Spinal cord (tissue), 10 donors: ENCODE results near the gene ATF7. TPM values are rescaled to one million over a fixed set of nuclear protein-coding genes. Genes with fewer than 3 reads are reported as not detected.
"Not testable (repeated sequence)": the region's sequence is repeated elsewhere in the genome, so short reads cannot be mapped to it uniquely, and the experiment has no call there.

Experiments
- DNase-seq, 6 donors: peaks; one replicate each; pipeline versions ENCODE4 v3.0.0 to v3.0.0-alpha.2; 2013 to 2015; ENCODE audit warnings: low spot score in 6 of 6, low read depth in 4 of 6
- H3K27ac ChIP-seq: one replicate; pipeline ENCODE4 v1.5.1; 2013; ENCODE audit warnings: low read depth, low read length, control low read depth
- H3K27me3 ChIP-seq: one replicate; pipeline ENCODE4 v1.6.1; 2013; ENCODE audit warnings: low read length; ENCODE audit not compliant: control insufficient read depth, insufficient read depth
- H3K36me3 ChIP-seq: one replicate; pipeline ENCODE4 v1.6.1; 2013; ENCODE audit warnings: low read length; ENCODE audit not compliant: control insufficient read depth, insufficient read depth
- H3K4me1 ChIP-seq: one replicate; pipeline ENCODE4 v1.6.1; 2013; ENCODE audit warnings: low read length; ENCODE audit not compliant: control insufficient read depth, insufficient read depth
- H3K4me3 ChIP-seq: one replicate; pipeline ENCODE4 v1.5.1; 2013; ENCODE audit warnings: low read depth, low read length, control low read depth
- H3K9me3 ChIP-seq: one replicate; pipeline ENCODE4 v1.6.1; 2013; ENCODE audit warnings: low read length; ENCODE audit not compliant: control insufficient read depth, insufficient read depth
- WGBS: methylation state at CpG from one replicate; pipeline ENCODE4 v1.1.5; 2013; ENCODE audit warnings: missing lambda C conversion rate; ENCODE audit not compliant: insufficient coverage; 5-methylcytosine and 5-hydroxymethylcytosine counted together
- polyA plus RNA-seq, 2 donors: library from polyadenylated mRNA; unstranded; fragments of 120-200 nt; gene quantifications; one replicate each; pipeline ENCODE4 v1.2.1, GENCODE V29; 2013; ENCODE audit not compliant: insufficient read length in 2 of 2
- total RNA-seq, 2 donors: library from RNA; depleted of rRNA in 1 of 2; stranded (reverse); fragments of 120-200 nt in 1 of 2; fragments of >200 nt in 1 of 2; gene quantifications; one replicate each; pipeline versions ENCODE4 v1.2.3 to v1.2.4, GENCODE V29; 2013 to 2014
- donor health status: healthy.

ATF7 gene
- total and polyA plus RNA-seq, 4 donors = 18.7 to 31.1 (median 24.3) TPM

DNA sequence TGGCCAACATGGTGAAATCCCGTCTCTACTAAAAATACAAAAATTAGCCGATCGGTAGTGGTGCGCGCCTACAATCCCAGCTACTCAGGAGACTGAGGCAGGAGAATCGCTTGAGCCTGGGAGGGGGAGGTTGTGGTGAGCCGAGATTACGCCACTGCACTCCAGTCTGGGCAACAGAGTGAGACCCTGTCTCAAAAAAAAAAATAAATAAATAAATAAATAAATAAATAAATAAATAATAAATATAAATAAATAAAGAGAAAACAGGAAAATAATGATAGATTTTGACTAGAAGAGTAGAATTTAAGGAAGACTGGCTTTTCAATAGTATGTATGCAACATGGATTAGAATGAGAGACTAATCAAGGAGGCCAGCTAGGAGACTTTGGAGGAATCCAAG lies 76.1 kb downstream of the ATF7 start:
- DNase-seq, H3K27me3 ChIP-seq, H3K9me3 ChIP-seq, H3K27ac ChIP-seq, H3K4me3 ChIP-seq: not testable (repeated sequence)
- Histone ChIP-seq H3K36me3 (peaks cover 15% of the 10 kb centered on the region), H3K4me1 (peaks cover 19% of the 10 kb centered on the region)
- 80% methylated on average over 1 of the region's 8 CpGs for WGBS

DNA sequence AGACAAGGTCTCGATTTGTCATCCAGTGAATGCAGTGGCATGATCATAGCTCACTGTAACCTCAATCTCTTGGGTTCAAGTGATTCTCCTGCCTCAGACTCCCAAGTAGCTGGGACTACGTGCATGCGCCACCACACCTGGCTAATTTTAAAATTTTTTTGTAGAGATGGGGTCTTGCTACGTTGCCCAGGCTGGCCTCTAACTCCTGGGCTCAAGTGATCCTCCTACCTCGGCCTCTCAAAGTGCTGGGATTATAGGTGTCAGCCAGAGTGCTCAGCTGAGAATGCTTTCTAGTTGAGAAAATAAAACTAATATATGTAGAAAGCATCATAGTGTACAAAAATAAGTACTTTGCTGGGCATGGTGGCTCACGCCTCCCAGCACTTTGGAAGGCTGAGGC lies 77.8 kb downstream of the ATF7 start:
- not testable (repeated sequence) for DNase-seq, H3K27ac ChIP-seq, H3K4me3 ChIP-seq, H3K27me3 ChIP-seq, H3K9me3 ChIP-seq
- WGBS = 96% methylated on average over 3 of the region's 6 CpGs
- Histone ChIP-seq H3K36me3 (peaks cover 15% of the 10 kb centered on the region), H3K4me1 (peaks cover 10% of the 10 kb centered on the region)

GRCh38 chr12:53543539-53543938 lies 82.6 kb downstream of the ATF7 start:
- no peaks in the 10 kb centered on the region for H3K27me3 ChIP-seq
- DNase-seq = peak in 4 of 6 donors; percentile 53 to 95 (median 80)
- H3K4me1 ChIP-seq = no peaks in the 10 kb centered on the region
- no peak overlapping the region for H3K4me3 ChIP-seq
- no peaks in the 10 kb centered on the region for H3K9me3 ChIP-seq
- H3K27ac ChIP-seq = peak overlapping the region; percentile 80
- H3K36me3 ChIP-seq = peaks cover 14% of the 10 kb centered on the region
- WGBS = 0% methylated on average over 1 of the region's 5 CpGs

- Histone ChIP-seq H3K27me3 (no peaks in the 10 kb centered on the region), H3K9me3 (no peaks in the 10 kb centered on the region), H3K27ac (no peak overlapping the region), H3K4me3 (no peak overlapping the region), H3K4me1 (no peaks in the 10 kb centered on the region), H3K36me3 (peaks cover 30% of the 10 kb centered on the region)
- no peak for DNase-seq
- WGBS = 100% methylated on average over 3 of the region's 3 CpGs
Measured at GRCh38 chr12:53539526-53539925, 86.7 kb downstream of the ATF7 start.

DNA sequence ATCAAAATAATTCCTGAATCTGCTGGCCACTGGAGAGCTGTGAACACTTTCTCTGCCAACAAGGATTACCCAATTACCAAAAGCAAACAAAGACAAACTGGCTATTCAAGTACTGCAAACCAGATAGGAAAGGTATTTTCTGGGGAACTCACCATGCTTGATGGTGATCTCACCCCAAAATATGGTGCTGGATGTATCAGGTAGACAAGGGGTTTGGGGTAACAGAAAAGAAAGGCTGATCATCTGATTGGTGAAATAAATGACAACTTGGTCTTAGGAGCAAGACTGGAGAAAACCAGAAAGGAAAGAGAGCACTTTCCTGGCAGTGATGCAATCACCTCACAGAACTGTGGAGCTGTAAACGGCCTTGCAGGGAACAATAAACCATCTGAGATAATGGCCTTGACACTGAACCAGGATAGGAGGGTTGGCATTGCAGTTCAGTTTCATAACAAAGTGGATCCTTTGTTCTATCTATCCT lies 87.9 kb downstream of the ATF7 start:
- no peaks in the 10 kb centered on the region for H3K9me3 ChIP-seq
- H3K4me1 ChIP-seq = no peaks in the 10 kb centered on the region
- DNase-seq = peak in 2 of 6 donors; percentile 39 to 83
- H3K36me3 ChIP-seq = peaks cover 41% of the 10 kb centered on the region
- no peak overlapping the region for H3K4me3 ChIP-seq
- 14% methylated on average over 1 of the region's 1 CpG for WGBS
- H3K27ac ChIP-seq = no peak overlapping the region
- H3K27me3 ChIP-seq = no peaks in the 10 kb centered on the region

GRCh38 chr12:53536962-53537361 lies 89.2 kb downstream of the ATF7 start:
- Histone ChIP-seq H3K4me3 (no peak overlapping the region), H3K9me3 (no peaks in the 10 kb centered on the region), H3K27ac (no peak overlapping the region), H3K36me3 (peaks cover 54% of the 10 kb centered on the region), H3K27me3 (no peaks in the 10 kb centered on the region), H3K4me1 (no peaks in the 10 kb centered on the region)
- no peak for DNase-seq
- WGBS = no CpG with 5 or more reads among the region's 3 CpGs

DNA sequence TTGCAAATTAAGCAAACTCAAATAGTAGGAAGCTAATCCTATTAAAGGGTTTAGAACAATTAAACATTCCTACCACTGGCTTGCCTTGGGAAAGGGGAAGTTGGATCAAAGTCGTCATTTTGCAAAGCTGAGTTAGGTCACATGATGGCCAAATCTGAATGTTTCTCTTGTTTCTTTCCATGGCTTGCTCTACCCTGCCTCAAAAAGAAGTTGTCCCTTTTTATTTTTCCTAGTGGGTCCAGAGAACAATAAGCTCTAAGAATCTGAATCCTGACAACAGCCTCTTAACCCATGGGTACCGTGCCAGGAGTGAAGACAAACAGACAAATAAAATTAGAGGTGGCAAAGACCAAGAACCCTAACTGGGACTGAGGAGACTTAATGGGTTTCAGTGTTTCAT lies 92.7 kb downstream of the ATF7 start:
- no peak for DNase-seq
- no peaks in the 10 kb centered on the region for H3K27me3 ChIP-seq
- H3K36me3 ChIP-seq = peaks cover 70% of the 10 kb centered on the region
- no peak overlapping the region for H3K27ac ChIP-seq
- H3K4me3 ChIP-seq = no peak overlapping the region
- H3K4me1 ChIP-seq = no peaks in the 10 kb centered on the region
- no peaks in the 10 kb centered on the region for H3K9me3 ChIP-seq
- WGBS = 71% methylated on average over 1 of the region's 2 CpGs

GRCh38 chr12:53532524-53533445 lies 93.4 kb downstream of the ATF7 start:
- no peak overlapping the region for H3K4me3 ChIP-seq
- H3K27me3 ChIP-seq = no peaks in the 10 kb centered on the region
- WGBS = 89% methylated on average over 5 of the region's 7 CpGs
- peaks cover 70% of the 10 kb centered on the region for H3K36me3 ChIP-seq
- DNase-seq = peak in 2 of 6 donors; percentile 49 to 79
- H3K9me3 ChIP-seq = no peaks in the 10 kb centered on the region
- no peak overlapping the region for H3K27ac ChIP-seq
- no peaks in the 10 kb centered on the region for H3K4me1 ChIP-seq

GRCh38 chr12:53532021-53532420 lies 94.2 kb downstream of the ATF7 start:
- no peaks in the 10 kb centered on the region for H3K4me1 ChIP-seq
- no peak overlapping the region for H3K27ac ChIP-seq
- WGBS = no CpG with 5 or more reads among the region's 3 CpGs
- H3K9me3 ChIP-seq = no peaks in the 10 kb centered on the region
- H3K36me3 ChIP-seq = peaks cover 70% of the 10 kb centered on the region
- no peaks in the 10 kb centered on the region for H3K27me3 ChIP-seq
- no peak overlapping the region for H3K4me3 ChIP-seq
- DNase-seq = peak in 2 of 6 donors; percentile 77 to 78

- Histone ChIP-seq H3K4me3 (no peak overlapping the region), H3K36me3 (peaks cover 70% of the 10 kb centered on the region), H3K27ac (no peak overlapping the region), H3K4me1 (no peaks in the 10 kb centered on the region), H3K9me3 (no peaks in the 10 kb centered on the region), H3K27me3 (no peaks in the 10 kb centered on the region)
- 94% methylated on average over 3 of the region's 4 CpGs for WGBS
- DNase-seq = no peak
Measured at GRCh38 chr12:53530920-53531319, 95.3 kb downstream of the ATF7 start.
